IPS-15b (cell line): Measurements from ENCODE around the gene NDUFC2.
"Not testable (repeated sequence)": the region's sequence is repeated elsewhere in the genome, so short reads cannot be mapped to it uniquely, and the experiment has no call there.

Experiments used
- H3K27me3 ChIP-seq: one replicate; pipeline ENCODE4 v1.6.1; 2013; ENCODE audit warnings: low read length; ENCODE audit not compliant: control insufficient read depth, insufficient read depth
- H3K36me3 ChIP-seq: one replicate; pipeline ENCODE4 v1.6.1; 2013; ENCODE audit warnings: low read length; ENCODE audit not compliant: control insufficient read depth, insufficient read depth
- H3K4me1 ChIP-seq: one replicate; pipeline ENCODE4 v1.6.1; 2013; ENCODE audit warnings: mild to moderate bottlenecking, low read length; ENCODE audit not compliant: control insufficient read depth, insufficient read depth
- H3K4me3 ChIP-seq: one replicate; pipeline ENCODE4 v1.5.1; 2013; ENCODE audit warnings: low read depth, low read length
- H3K9ac ChIP-seq: one replicate; pipeline ENCODE4 v1.6.1; 2013; ENCODE audit warnings: low read depth, mild to moderate bottlenecking, low read length
- H3K9me3 ChIP-seq: one replicate; pipeline ENCODE4 v1.6.1; 2013; ENCODE audit warnings: mild to moderate bottlenecking, low read length; ENCODE audit not compliant: control insufficient read depth, insufficient read depth

Gene NDUFC2

GRCh38 chr11:78034623-78035022 lies 45.0 kb downstream of the NDUFC2 start:
- H3K4me1 ChIP-seq = no peaks in the 10 kb centered on the region
- no peaks in the 10 kb centered on the region for H3K9me3 ChIP-seq
- H3K9ac ChIP-seq = no peak overlapping the region
- no peaks in the 10 kb centered on the region for H3K36me3 ChIP-seq
- H3K4me3 ChIP-seq = no peak overlapping the region
- no peaks in the 10 kb centered on the region for H3K27me3 ChIP-seq

- no peak overlapping the region for H3K4me3 ChIP-seq
- H3K4me1 ChIP-seq = no peaks in the 10 kb centered on the region
- no peak overlapping the region for H3K9ac ChIP-seq
- no peaks in the 10 kb centered on the region for H3K36me3 ChIP-seq
- H3K9me3 ChIP-seq = no peaks in the 10 kb centered on the region
- no peaks in the 10 kb centered on the region for H3K27me3 ChIP-seq
Observed at GRCh38 chr11:78033040-78033439, 46.6 kb downstream of the NDUFC2 start.

GRCh38 chr11:78032090-78032489 lies 47.6 kb downstream of the NDUFC2 start:
- H3K9me3 ChIP-seq = no peaks in the 10 kb centered on the region
- H3K4me1 ChIP-seq = no peaks in the 10 kb centered on the region
- no peak overlapping the region for H3K4me3 ChIP-seq
- H3K9ac ChIP-seq = no peak overlapping the region
- no peaks in the 10 kb centered on the region for H3K36me3 ChIP-seq
- no peaks in the 10 kb centered on the region for H3K27me3 ChIP-seq

GRCh38 chr11:78031629-78032028 lies 48.0 kb downstream of the NDUFC2 start:
- no peaks in the 10 kb centered on the region for H3K36me3 ChIP-seq
- H3K9ac ChIP-seq = no peak overlapping the region
- no peak overlapping the region for H3K4me3 ChIP-seq
- H3K4me1 ChIP-seq = no peaks in the 10 kb centered on the region
- no peaks in the 10 kb centered on the region for H3K27me3 ChIP-seq
- no peaks in the 10 kb centered on the region for H3K9me3 ChIP-seq

- no peaks in the 10 kb centered on the region for H3K27me3 ChIP-seq
- H3K36me3 ChIP-seq = no peaks in the 10 kb centered on the region
- H3K9ac ChIP-seq = no peak overlapping the region
- no peaks in the 10 kb centered on the region for H3K4me1 ChIP-seq
- H3K4me3 ChIP-seq = no peak overlapping the region
- H3K9me3 ChIP-seq = no peaks in the 10 kb centered on the region
Observed at GRCh38 chr11:78030429-78031325, 49.0 kb downstream of the NDUFC2 start.

- H3K4me3 ChIP-seq, H3K36me3 ChIP-seq, H3K4me1 ChIP-seq, H3K9me3 ChIP-seq, H3K9ac ChIP-seq, H3K27me3 ChIP-seq: not testable (repeated sequence)
Observed at GRCh38 chr11:78028423-78028822, 51.2 kb downstream of the NDUFC2 start.

- Histone ChIP-seq H3K27me3 (no peaks in the 10 kb centered on the region), H3K9me3 (no peaks in the 10 kb centered on the region), H3K4me1 (no peaks in the 10 kb centered on the region), H3K9ac (no peak overlapping the region), H3K4me3 (no peak overlapping the region), H3K36me3 (no peaks in the 10 kb centered on the region)
Observed at GRCh38 chr11:78027759-78028158, 51.9 kb downstream of the NDUFC2 start.

- H3K36me3 ChIP-seq = no peaks in the 10 kb centered on the region
Observed at GRCh38 chr11:78025378-78025777, 54.3 kb downstream of the NDUFC2 start.

GRCh38 chr11:78023426-78023825 lies 56.2 kb downstream of the NDUFC2 start:
- Histone ChIP-seq H3K4me1 (peaks cover 6% of the 10 kb centered on the region), H3K36me3 (no peaks in the 10 kb centered on the region), H3K27me3 (no peaks in the 10 kb centered on the region), H3K9ac (no peak overlapping the region), H3K9me3 (no peaks in the 10 kb centered on the region), H3K4me3 (peak overlapping the region; percentile 60)

More at GRCh38 chr11:78025378-78025777, 54.3 kb downstream of the NDUFC2 start:
- Histone ChIP-seq H3K27me3 (no peaks in the 10 kb centered on the region), H3K4me3 (no peak overlapping the region), H3K9ac (no peak overlapping the region), H3K4me1 (peaks cover 3% of the 10 kb centered on the region), H3K9me3 (no peaks in the 10 kb centered on the region)

- Histone ChIP-seq H3K9ac (peak within 1 kb of the TSS; percentile 87), H3K4me3 (peak within 1 kb of the TSS; percentile 60), H3K36me3 (no peaks in the 10 kb centered on the region), H3K27me3 (no peaks in the 10 kb centered on the region), H3K9me3 (no peaks in the 10 kb centered on the region), H3K4me1 (peaks cover 6% of the 10 kb centered on the region)
Observed at GRCh38 chr11:78022397-78023396, 57.0 kb downstream of the NDUFC2 start, which contains the start of gene KCTD14. TSS of gene KCTD14 (minus strand) at chr11:78023276. CDS start at chr11:78023249, 27 bp downstream.

- H3K9ac ChIP-seq = no peak overlapping the region
- H3K27me3 ChIP-seq = no peaks in the 10 kb centered on the region
- H3K4me3 ChIP-seq = no peak overlapping the region
Observed at GRCh38 chr11:78021611-78022010, 58.1 kb downstream of the NDUFC2 start.

More at GRCh38 chr11:78021611-78022010, 58.1 kb downstream of the NDUFC2 start:
- Histone ChIP-seq H3K4me1 (peaks cover 6% of the 10 kb centered on the region), H3K36me3 (peaks cover 4% of the 10 kb centered on the region), H3K9me3 (no peaks in the 10 kb centered on the region)
